Upper lobe of left lung (tissue), 6 donors: ENCODE measurements around the gene ACAN. TPM values are rescaled to one million over a fixed set of nuclear protein-coding genes. Genes with fewer than 3 reads are reported as not detected.

Experiments used
- ATAC-seq, 2 donors: fragments of 200-7000 bp; cut with Tn5 transposase; one replicate each; pipeline ENCODE4 v1.9.1; 2022; ENCODE audit warnings: mild to moderate bottlenecking in 2 of 2, moderate library complexity in 2 of 2; ENCODE audit not compliant: low FRiP score in 2 of 2
- DNase-seq, 2 donors: peaks; one replicate each; pipeline ENCODE4 v3.0.0-alpha.2; 2019 to 2020
- H3K27ac ChIP-seq, 4 donors: fragments of 200-600 bp; sonication (generic); one replicate each; pipeline ENCODE4 v1.5.1; 2016 to 2019
- H3K27me3 ChIP-seq, 4 donors: fragments of 200-600 bp; sonication (generic); one replicate each; pipeline ENCODE4 v1.5.1; 2017 to 2019
- H3K36me3 ChIP-seq, 4 donors: fragments of 200-600 bp; sonication (generic); one replicate each; pipeline ENCODE4 v1.5.1; 2016 to 2019
- H3K4me1 ChIP-seq, 4 donors: fragments of 200-600 bp; sonication (generic); one replicate each; pipeline ENCODE4 v1.5.1; 2018 to 2019
- H3K4me3 ChIP-seq, 4 donors: fragments of 200-600 bp; sonication (generic); one replicate each; pipeline ENCODE4 v1.5.1; 2017 to 2019; ENCODE audit warnings: mild to moderate bottlenecking in 2 of 4, moderate library complexity in 1 of 4
- H3K9me3 ChIP-seq, 4 donors: fragments of 200-600 bp; sonication (generic); one replicate each; pipeline ENCODE4 v1.5.1; 2018 to 2019
- CTCF ChIP-seq, 6 experiments: fragments of 450-650 bp in 4 of 6; fragments of 200-600 bp in 2 of 6; sonication (generic) in 2 of 6; IDR thresholded peaks; one replicate each; pipeline ENCODE4 v1.5.1; 2016 to 2019; ENCODE audit warnings: antibody characterized with exemption in 6 of 6
- EP300 ChIP-seq, 4 donors: sonication (generic); formaldehyde crosslinking; IDR thresholded peaks; one replicate each; pipeline ENCODE4 v1.5.1; 2017; ENCODE audit warnings: antibody characterized with exemption in 4 of 4, control low read depth in 2 of 4
- POLR2A ChIP-seq, 4 donors: fragments of 450-650 bp; IDR thresholded peaks; one replicate each; pipeline ENCODE4 v1.5.1; 2016 to 2017; ENCODE audit warnings: antibody characterized with exemption in 4 of 4, mild to moderate bottlenecking in 2 of 4
- POLR2AphosphoS5 ChIP-seq, 2 donors: sonication (generic); formaldehyde crosslinking; IDR thresholded peaks; one replicate each; pipeline ENCODE4 v1.5.1; 2017; ENCODE audit warnings: antibody characterized with exemption in 2 of 2
- WGBS, 2 donors: methylation state at CpG; one replicate each; pipeline ENCODE4 v1.1.5; 2017 to 2018; 5-methylcytosine and 5-hydroxymethylcytosine counted together
- total RNA-seq, 6 donors: library from RNA; depleted of rRNA in 4 of 6; stranded (reverse); fragments of >200 nt in 4 of 6; gene quantifications; one replicate each; pipeline versions ENCODE4 v1.1.0 to v1.2.1, GENCODE V29; 2016 to 2021
- donor health status: DM: no; HTN: no; CAD: no; lungs with moderate emphysema.
- donor health status: DM: no; HTN: yes; CAD: no; lungs with severe emphysema.

The ACAN gene
- total RNA-seq, 6 donors from 2014 or later: 0.24 to 1.6 (median 0.46) TPM; not detected in 3

GRCh38 chr15:88898736-88899135 lies 95.5 kb downstream of the ACAN start:
- no peak overlapping the region for H3K27ac ChIP-seq
- H3K9me3 ChIP-seq: no peaks in the 10 kb centered on the region
- ATAC-seq (no peak), DNase-seq (peak in 1 of 2 donors; percentile 67)
- H3K36me3 ChIP-seq: peaks cover 0 to 39% (median 14%) of the 10 kb centered on the region in 4 donors
- TF ChIP-seq CTCF (IDR thresholded peaks at IDR 0.05): no peak
- TF ChIP-seq POLR2A (IDR thresholded peaks at IDR 0.05): no peak
- no peak for TF ChIP-seq EP300 (IDR thresholded peaks at IDR 0.05)
- TF ChIP-seq POLR2AphosphoS5 (IDR thresholded peaks at IDR 0.05): no peak
- 83 to 91% methylated on average over 14 to 15 of the region's 15 CpGs for WGBS, 2 donors
- H3K4me1 ChIP-seq: peaks cover 26 to 38% (median 30%) of the 10 kb centered on the region in 4 donors
- peaks cover 0 to 13% (median 2%) of the 10 kb centered on the region in 4 donors for H3K27me3 ChIP-seq
- no peak overlapping the region for H3K4me3 ChIP-seq

- H3K27ac ChIP-seq: no peak overlapping the region
- DNase-seq (no peak), ATAC-seq (no peak)
- no peak overlapping the region for H3K4me3 ChIP-seq
- peaks cover 0 to 12% (median under 1%) of the 10 kb centered on the region in 4 donors for H3K27me3 ChIP-seq
- H3K36me3 ChIP-seq: peaks cover 0 to 44% (median 14%) of the 10 kb centered on the region in 4 donors
- H3K9me3 ChIP-seq: no peaks in the 10 kb centered on the region
- TF ChIP-seq POLR2A (IDR thresholded peaks at IDR 0.05): no peak
- TF ChIP-seq POLR2AphosphoS5 (IDR thresholded peaks at IDR 0.05): no peak
- no peak for TF ChIP-seq CTCF (IDR thresholded peaks at IDR 0.05)
- TF ChIP-seq EP300 (IDR thresholded peaks at IDR 0.05): no peak
- 91 to 96% methylated on average over 9 of the region's 9 CpGs for WGBS, 2 donors
- peaks cover 21 to 34% (median 27%) of the 10 kb centered on the region in 4 donors for H3K4me1 ChIP-seq
Measured at GRCh38 chr15:88899251-88899650, 96.0 kb downstream of the ACAN start.

GRCh38 chr15:88900309-88900981 lies 97.2 kb downstream of the ACAN start:
- 88 to 92% methylated on average over 10 to 12 of the region's 12 CpGs for WGBS, 2 donors
- no peaks in the 10 kb centered on the region for H3K27me3 ChIP-seq
- TF ChIP-seq POLR2AphosphoS5 (IDR thresholded peaks at IDR 0.05) (no peak), POLR2A (IDR thresholded peaks at IDR 0.05) (no peak), EP300 (IDR thresholded peaks at IDR 0.05) (no peak)
- H3K36me3 ChIP-seq: peaks cover 0 to 49% (median 14%) of the 10 kb centered on the region in 4 donors
- no peaks in the 10 kb centered on the region for H3K9me3 ChIP-seq
- no peak overlapping the region for H3K4me3 ChIP-seq
- ATAC-seq (no peak), DNase-seq (no peak)
- peaks cover 17 to 29% (median 21%) of the 10 kb centered on the region in 4 donors for H3K4me1 ChIP-seq
- H3K27ac ChIP-seq: no peak overlapping the region

DNA sequence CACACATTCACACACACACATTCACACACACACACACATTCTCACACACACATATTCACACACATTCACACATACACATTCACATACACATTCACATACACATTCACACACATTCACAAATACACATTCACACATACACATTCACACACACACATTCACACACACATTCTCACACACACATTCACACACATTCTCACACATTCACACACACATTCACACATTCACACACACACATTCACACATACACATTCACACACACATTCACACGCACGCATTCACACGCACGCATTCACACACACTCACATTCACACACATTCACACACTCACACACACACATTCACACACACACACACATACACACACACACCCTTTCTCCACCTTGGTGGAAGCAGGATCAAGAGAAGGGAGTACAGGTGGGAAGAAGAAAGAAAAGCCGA lies 97.8 kb downstream of the ACAN start:
- no peaks in the 10 kb centered on the region for H3K27me3 ChIP-seq
- WGBS, 2 donors: 79 to 87% methylated on average over 5 of the region's 5 CpGs
- ATAC-seq (no peak), DNase-seq (no peak)
- no peak overlapping the region for H3K4me3 ChIP-seq
- TF ChIP-seq POLR2A (IDR thresholded peaks at IDR 0.05): no peak
- TF ChIP-seq EP300 (IDR thresholded peaks at IDR 0.05): no peak
- TF ChIP-seq CTCF (IDR thresholded peaks at IDR 0.05): no peak
- no peak for TF ChIP-seq POLR2AphosphoS5 (IDR thresholded peaks at IDR 0.05)
- no peaks in the 10 kb centered on the region for H3K9me3 ChIP-seq
- peaks cover 0 to 55% (median 14%) of the 10 kb centered on the region in 4 donors for H3K36me3 ChIP-seq
- no peak overlapping the region for H3K27ac ChIP-seq
- peaks cover 14 to 25% (median 18%) of the 10 kb centered on the region in 4 donors for H3K4me1 ChIP-seq

GRCh38 chr15:88901508-88902220 lies 98.4 kb downstream of the ACAN start:
- 95% methylated on average over 11 to 14 of the region's 15 CpGs for whole genome bisulfite sequencing, 2 donors
- Histone ChIP-seq H3K27me3 (no peaks in the 10 kb centered on the region), H3K9me3 (no peaks in the 10 kb centered on the region), H3K36me3 (peaks cover 0 to 59% (median 17%) of the 10 kb centered on the region in 4 donors), H3K4me1 (peaks cover 14 to 19% (median 18%) of the 10 kb centered on the region in 4 donors), H3K27ac (no peak overlapping the region), H3K4me3 (no peak overlapping the region)
- no peak for DNase-seq
- no peak for TF ChIP-seq CTCF (IDR thresholded peaks at IDR 0.05)
- no peak for TF ChIP-seq POLR2A (IDR thresholded peaks at IDR 0.05)
- no peak for TF ChIP-seq EP300 (IDR thresholded peaks at IDR 0.05)
- TF ChIP-seq POLR2AphosphoS5 (IDR thresholded peaks at IDR 0.05): no peak
- ATAC-seq: no peak
